ENCODE data around the gene PARVG.

- TF ChIP-seq CTCF (IDR thresholded peaks at IDR 0.05; ENCODE audit: insufficient read depth, low read length, poor library complexity, severe bottlenecking) = no peak
- TF ChIP-seq EZH2phosphoT487 (conservative IDR thresholded peaks at IDR 0.05; ENCODE audit: low read length) = no peak
Observed at GRCh38 chr22:44248926-44249325, 68.2 kb downstream of the PARVG start.

Measured in SU-DHL-6 (cell line).